HG03196 (cell line): ENCODE measurements around the gene TRIM25.
"Not testable (repeated sequence)": the region's sequence is repeated elsewhere in the genome, so short reads cannot be mapped to it uniquely, and the experiment has no call there.

Source experiments
- ATAC-seq: cut with Tn5 transposase; IDR thresholded peaks from one replicate; pipeline ENCODE4 v1.9.1; 2021; ENCODE audit not compliant: unreplicated experiment

Gene TRIM25

GRCh38 chr17:56913867-56914580, at the start of gene TRIM25:
Gene TRIM25, minus strand, starts transcription at chr17:56914049. Its CDS starts 61 bp downstream, at chr17:56913988.
- ATAC-seq = peak; percentile 71

GRCh38 chr17:56960596-56961538, 47.0 kb upstream of the TRIM25 start, which contains the start of gene COIL:
Gene COIL, minus strand, starts transcription at chr17:56961050. Its CDS starts 31 bp downstream, at chr17:56961019.
- ATAC-seq = peak; percentile 97

- no peak for ATAC-seq
Observed at GRCh38 chr17:56956992-56957391, 43.1 kb upstream of the TRIM25 start.

GRCh38 chr17:56949595-56949994, 35.7 kb upstream of the TRIM25 start:
- ATAC-seq = no peak

- ATAC-seq = no peak
Observed at GRCh38 chr17:56948491-56948890, 34.6 kb upstream of the TRIM25 start.

GRCh38 chr17:56947741-56948140, 33.9 kb upstream of the TRIM25 start:
- no peak for ATAC-seq

GRCh38 chr17:56945938-56946505, 32.2 kb upstream of the TRIM25 start:
- ATAC-seq = no peak

GRCh38 chr17:56943505-56944125, 29.8 kb upstream of the TRIM25 start:
- no peak for ATAC-seq

GRCh38 chr17:56939869-56940484, 26.1 kb upstream of the TRIM25 start:
- no peak for ATAC-seq

- ATAC-seq = not testable (repeated sequence)
Observed at GRCh38 chr17:56938206-56938605, 24.4 kb upstream of the TRIM25 start.

- no peak for ATAC-seq
Observed at GRCh38 chr17:56937687-56938086, 23.8 kb upstream of the TRIM25 start.

- ATAC-seq = no peak
Observed at GRCh38 chr17:56936697-56937322, 23.0 kb upstream of the TRIM25 start.

GRCh38 chr17:56935461-56935860, 21.6 kb upstream of the TRIM25 start:
- no peak for ATAC-seq

- ATAC-seq = no peak
Observed at GRCh38 chr17:56934280-56934679, 20.4 kb upstream of the TRIM25 start.

GRCh38 chr17:56933868-56934267, 20.0 kb upstream of the TRIM25 start:
- ATAC-seq = no peak

GRCh38 chr17:56933151-56933745, 19.4 kb upstream of the TRIM25 start:
- no peak for ATAC-seq

- ATAC-seq = no peak
Observed at GRCh38 chr17:56930739-56931337, 17.0 kb upstream of the TRIM25 start.

- ATAC-seq = no peak
Observed at GRCh38 chr17:56929362-56929969, 15.6 kb upstream of the TRIM25 start.

GRCh38 chr17:56928586-56928985, 14.7 kb upstream of the TRIM25 start:
- ATAC-seq = no peak
